GM12891 (cell line): ENCODE results near the gene AK5.

ENCODE experiments used
- PAX5 ChIP-seq: IDR thresholded peaks from 2 replicates; pipeline ENCODE4 v1.6.1; 2011; ENCODE audit warnings: low read length, moderate library complexity, mild to moderate bottlenecking; ENCODE audit not compliant: insufficient read depth, severe bottlenecking
- POLR2A ChIP-seq: IDR thresholded peaks from 2 replicates; pipeline ENCODE4 v1.6.1; 2011; ENCODE audit warnings: low read depth, low read length, control low read depth
- POLR2AphosphoS5 ChIP-seq: IDR thresholded peaks from 2 replicates; pipeline ENCODE4 v1.6.1; 2011; ENCODE audit warnings: low read depth, low read length, control low read depth
- SPI1 ChIP-seq: IDR thresholded peaks from 2 replicates; pipeline ENCODE4 v1.6.1; 2011; ENCODE audit warnings: low read depth, low read length, control low read depth
- TAF1 ChIP-seq: IDR thresholded peaks from 2 replicates; pipeline ENCODE4 v1.6.1; 2011; ENCODE audit warnings: low read depth, low read length, control low read depth

DNA sequence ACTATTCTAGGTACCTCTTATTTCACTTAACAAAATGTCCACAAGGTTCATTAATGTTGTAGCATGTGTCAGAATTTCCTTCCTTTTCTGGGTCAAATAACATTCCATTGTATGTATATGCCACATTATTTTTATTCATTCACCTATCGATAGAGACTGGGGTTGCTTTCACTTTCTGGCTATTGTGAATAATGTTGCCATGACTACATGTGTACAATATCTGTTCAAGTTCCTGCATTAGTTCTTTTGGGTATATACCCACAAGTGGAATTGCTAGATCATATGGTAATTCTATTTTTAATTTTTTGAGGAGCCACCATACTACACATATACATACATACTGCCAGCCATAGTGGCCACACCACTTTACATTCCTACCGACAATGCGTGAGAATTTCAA lies 242.2 kb downstream of the AK5 start:
- TF ChIP-seq POLR2AphosphoS5 (no peak), POLR2A (no peak), SPI1 (no peak), TAF1 (no peak), PAX5 (no peak)
